GM06990 (cell line): ENCODE data around the gene ERBB3.
"Not testable (repeated sequence)": the region's sequence is repeated elsewhere in the genome, so short reads cannot be mapped to it uniquely, and the experiment has no call there.

Source experiments
- DNase-seq: peaks from one replicate; pipeline ENCODE4 v3.0.0-alpha.2; 2011; ENCODE audit not compliant: insufficient read length; ENCODE audit errors: extremely low read depth
- H3K27me3 ChIP-seq: replicated peaks from 2 replicates; pipeline ENCODE4 v1.6.0; 2011; ENCODE audit warnings: low read length; ENCODE audit not compliant: control insufficient read depth, insufficient read depth
- H3K36me3 ChIP-seq: 2 replicates; pipeline ENCODE4 v1.5.1; 2011; ENCODE audit warnings: low read length; ENCODE audit not compliant: control insufficient read depth, insufficient read depth
- H3K4me3 ChIP-seq: replicated peaks from 2 replicates; pipeline ENCODE4 v1.5.1; 2011; ENCODE audit warnings: low read depth, mild to moderate bottlenecking, control low read depth, low read length
- TF ChIP-seq, protein P1 (sequence below): IDR thresholded peaks from 2 replicates; pipeline ENCODE4 v1.5.1; 2011; ENCODE audit warnings: low read length, control low read depth, mild to moderate bottlenecking, inconsistent platforms; ENCODE audit not compliant: insufficient read depth, poor library complexity, severe bottlenecking

ERBB3 gene

DNA sequence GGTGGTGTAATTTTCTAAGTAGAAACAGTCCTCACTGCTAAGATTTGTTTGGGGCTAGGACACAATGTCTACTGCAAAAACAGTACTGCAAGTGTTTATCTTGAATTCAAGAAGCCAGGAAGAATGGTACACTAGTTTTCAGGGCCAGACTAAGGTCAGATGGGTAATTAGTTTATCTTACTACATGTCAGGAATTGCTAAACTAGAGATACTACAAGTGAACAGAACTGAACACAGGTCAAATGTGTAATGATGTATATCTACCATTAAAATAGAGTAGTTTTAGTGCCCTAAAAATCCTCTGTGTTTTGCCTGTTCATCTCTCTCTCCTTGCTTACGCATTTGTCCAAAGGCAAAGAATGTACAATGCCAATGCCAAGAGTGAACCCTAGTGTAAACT is 34.1 kb downstream of the ERBB3 start:
- DNase-seq: no peak
- no peaks in the 10 kb centered on the region for H3K27me3 ChIP-seq
- H3K36me3 ChIP-seq: peaks cover 16% of the 10 kb centered on the region
- TF ChIP-seq, protein P1, sequence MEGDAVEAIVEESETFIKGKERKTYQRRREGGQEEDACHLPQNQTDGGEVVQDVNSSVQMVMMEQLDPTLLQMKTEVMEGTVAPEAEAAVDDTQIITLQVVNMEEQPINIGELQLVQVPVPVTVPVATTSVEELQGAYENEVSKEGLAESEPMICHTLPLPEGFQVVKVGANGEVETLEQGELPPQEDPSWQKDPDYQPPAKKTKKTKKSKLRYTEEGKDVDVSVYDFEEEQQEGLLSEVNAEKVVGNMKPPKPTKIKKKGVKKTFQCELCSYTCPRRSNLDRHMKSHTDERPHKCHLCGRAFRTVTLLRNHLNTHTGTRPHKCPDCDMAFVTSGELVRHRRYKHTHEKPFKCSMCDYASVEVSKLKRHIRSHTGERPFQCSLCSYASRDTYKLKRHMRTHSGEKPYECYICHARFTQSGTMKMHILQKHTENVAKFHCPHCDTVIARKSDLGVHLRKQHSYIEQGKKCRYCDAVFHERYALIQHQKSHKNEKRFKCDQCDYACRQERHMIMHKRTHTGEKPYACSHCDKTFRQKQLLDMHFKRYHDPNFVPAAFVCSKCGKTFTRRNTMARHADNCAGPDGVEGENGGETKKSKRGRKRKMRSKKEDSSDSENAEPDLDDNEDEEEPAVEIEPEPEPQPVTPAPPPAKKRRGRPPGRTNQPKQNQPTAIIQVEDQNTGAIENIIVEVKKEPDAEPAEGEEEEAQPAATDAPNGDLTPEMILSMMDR: no peak
- no peak overlapping the region for H3K4me3 ChIP-seq

GRCh38 chr12:56115329-56115728 is 35.4 kb downstream of the ERBB3 start:
- no peak for DNase-seq
- Histone ChIP-seq H3K36me3 (peaks cover 11% of the 10 kb centered on the region), H3K27me3 (no peaks in the 10 kb centered on the region), H3K4me3 (peak overlapping the region; percentile 85)
- TF ChIP-seq, protein P1: no peak

DNA sequence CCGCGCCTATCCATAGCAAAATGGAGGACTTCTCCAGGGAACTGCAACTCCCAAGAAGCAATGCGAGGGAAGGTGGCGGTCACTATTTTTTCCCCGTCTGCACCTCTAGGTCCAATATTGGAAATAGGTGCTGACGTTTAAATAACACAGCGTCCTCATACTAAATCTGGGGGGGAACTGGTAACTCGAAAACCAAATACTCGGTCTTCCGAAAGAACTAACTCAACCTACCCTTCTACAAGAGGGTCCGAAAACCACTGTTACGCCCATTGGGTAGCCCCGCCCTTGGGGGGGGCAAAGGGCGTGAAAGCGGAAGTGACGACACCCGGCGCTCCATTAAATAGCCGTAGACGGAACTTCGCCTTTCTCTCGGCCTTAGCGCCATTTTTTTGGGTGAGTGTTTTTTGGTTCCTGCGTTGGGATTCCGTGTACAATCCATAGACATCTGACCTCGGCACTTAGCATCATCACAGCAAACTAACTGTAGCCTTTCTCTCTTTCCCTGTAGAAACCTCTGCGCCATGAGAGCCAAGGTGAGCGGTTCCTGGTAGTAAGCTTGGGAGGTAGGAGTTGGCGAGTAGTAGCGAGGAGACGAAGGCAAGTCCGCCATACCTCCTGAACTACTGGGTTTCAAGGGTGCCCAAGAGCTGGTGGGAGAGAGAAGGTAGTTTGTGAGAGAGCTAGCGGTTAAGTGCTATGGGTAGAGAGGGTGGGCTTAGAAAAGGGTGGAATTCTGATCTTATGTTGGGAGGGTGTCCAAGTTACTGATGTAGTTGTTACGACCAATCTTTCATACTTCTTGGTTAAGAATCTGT is 36.5 kb downstream of the ERBB3 start, which contains the start of gene RPL41:
Gene RPL41 (plus strand): TSS at position 367 of the 815 bp plus-strand sequence.
- Histone ChIP-seq H3K4me3 (peak within 1 kb of the TSS; percentile 85), H3K27me3 (no peaks in the 10 kb centered on the region), H3K36me3 (peaks cover 10% of the 10 kb centered on the region)
- DNase-seq: peak; percentile 93
- TF ChIP-seq, protein P1: no peak

DNA sequence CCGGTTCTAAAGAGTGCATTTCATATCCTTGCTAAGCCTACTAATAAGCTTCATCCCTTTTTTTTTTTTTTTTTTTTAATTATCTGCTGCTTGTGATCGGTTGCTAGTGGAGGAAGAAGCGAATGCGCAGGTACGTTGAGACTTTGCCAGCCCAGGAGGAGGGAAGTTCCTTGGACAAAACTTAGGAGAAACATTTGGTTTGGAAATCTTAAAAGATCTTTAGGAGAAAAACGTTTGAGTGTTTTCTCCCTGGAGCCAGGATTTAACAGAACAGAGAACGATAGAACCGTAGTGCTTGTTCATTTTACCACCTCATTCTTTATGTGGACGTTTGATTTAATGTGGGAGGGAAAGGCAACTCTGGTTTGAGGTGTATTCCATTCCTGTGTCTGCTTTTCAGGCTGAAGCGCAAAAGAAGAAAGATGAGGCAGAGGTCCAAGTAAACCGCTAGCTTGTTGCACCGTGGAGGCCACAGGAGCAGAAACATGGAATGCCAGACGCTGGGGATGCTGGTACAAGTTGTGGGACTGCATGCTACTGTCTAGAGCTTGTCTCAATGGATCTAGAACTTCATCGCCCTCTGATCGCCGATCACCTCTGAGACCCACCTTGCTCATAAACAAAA is 37.2 kb downstream of the ERBB3 start:
- H3K36me3 ChIP-seq, DNase-seq: not testable (repeated sequence)

GRCh38 chr12:56117778-56118687 is 38.1 kb downstream of the ERBB3 start, which contains the start of gene ZC3H10:
Gene ZC3H10, plus strand, starts transcription at chr12:56118266. Its CDS starts 2,297 bp downstream, at chr12:56120563.
- TF ChIP-seq, protein P1: peak; percentile 58
- H3K4me3 ChIP-seq: peak within 1 kb of the TSS; percentile 85
- DNase-seq: peak; percentile 95
- H3K27me3 ChIP-seq: no peaks in the 10 kb centered on the region
- H3K36me3 ChIP-seq: peaks cover 8% of the 10 kb centered on the region

More for the DNA sequence above, 37.2 kb downstream of the ERBB3 start:
- H3K4me3 ChIP-seq: peak overlapping the region; percentile 85
- H3K27me3 ChIP-seq: not testable (repeated sequence)
